HCT116 (cell line): Measurements from ENCODE around the gene HSPA1A. TPM values are rescaled to one million over a fixed set of nuclear protein-coding genes. Genes with fewer than 3 reads are reported as not detected.
"Not testable (repeated sequence)": the region's sequence is repeated elsewhere in the genome, so short reads cannot be mapped to it uniquely, and the experiment has no call there.

Source experiments
- ATAC-seq: fragments of 200-7000 bp; cut with Tn5 transposase; 2 replicates; pipeline ENCODE4 v1.9.1; 2020; ENCODE audit warnings: mild to moderate bottlenecking, moderate library complexity
- BruUV-seq: library from RNA; stranded (reverse); fragments of 400-500 nt; replicated peaks from 2 replicates; lab custom pipeline; 2021; lab: Mats Ljungman, UMichigan
- CTCF ChIA-PET: fragments of 300-600 bp; sonication (Branson Sonifier 250); formaldehyde crosslinking; loops from one replicate; lab custom pipeline; 2021; ENCODE audit warnings: antibody characterized with exemption; lab: Charles Lee
- POLR2A ChIA-PET: fragments of 300-600, 350-600 bp; sonication (Branson Sonifier 250); formaldehyde crosslinking; loops from one replicate; lab custom pipeline; 2021; ENCODE audit warnings: antibody characterized with exemption; lab: Charles Lee
- RAD21 ChIA-PET, 2 experiments: fragments of 300-600 bp; sonication (Branson Sonifier 250); formaldehyde crosslinking; loops; one replicate each; lab custom pipeline; 2023; ENCODE audit warnings: low total read pairs in 2 of 2; ENCODE audit not compliant: uncharacterized antibody in 2 of 2, unreplicated experiment in 2 of 2, low non-redundant PET in 1 of 2; lab: Charles Lee
- DNase-seq: peaks from one replicate; pipeline ENCODE4 v3.0.0-alpha.2; 2010; ENCODE audit warnings: low read depth, low spot score
- H2AFZ ChIP-seq: fragments of 200-600 bp; shearing (Covaris generic), sonication (generic); 2 replicates; pipeline ENCODE4 v1.6.1; 2017; ENCODE audit warnings: low read depth, mixed run types, mixed read lengths, antibody characterized with exemption, low read length; ENCODE audit not compliant: poor library complexity, severe bottlenecking
- H3K27ac ChIP-seq: 2 replicates; pipeline ENCODE4 v1.5.1; 2012; ENCODE audit warnings: low read depth, low read length
- H3K27me3 ChIP-seq: fragments of 200-600 bp; sonication (generic); 2 replicates; pipeline ENCODE4 v1.6.1; 2016; ENCODE audit warnings: mixed run types, low read length, mixed read lengths; ENCODE audit not compliant: insufficient read depth
- H3K36me3 ChIP-seq, 2 experiments: fragments of 200-500 bp in 1 of 2; fragments of 200-600 bp in 1 of 2; sonication (Bioruptor generic) in 1 of 2; sonication (generic) in 1 of 2; 2 replicates each; pipeline versions ENCODE4 v1.5.1 to v1.6.1; 2014 to 2016; ENCODE audit warnings: low read length in 2 of 2, inconsistent platforms in 1 of 2, mixed read lengths in 1 of 2, mixed run types in 1 of 2; ENCODE audit not compliant: insufficient read depth in 2 of 2, control insufficient read depth in 1 of 2
- H3K4me1 ChIP-seq, 2 experiments: fragments of 200-600 bp in 1 of 2; sonication (generic) in 1 of 2; 2 replicates each; pipeline versions ENCODE4 v1.5.1 to v1.6.1; 2012 to 2017; ENCODE audit warnings: low read length in 2 of 2, inconsistent platforms in 1 of 2, mild to moderate bottlenecking in 1 of 2, mixed read lengths in 1 of 2, mixed run types in 1 of 2, moderate library complexity in 1 of 2; ENCODE audit not compliant: insufficient read depth in 2 of 2, control insufficient read depth in 1 of 2
- H3K4me2 ChIP-seq: fragments of 200-600 bp; sonication (generic); 2 replicates; pipeline ENCODE4 v1.6.1; 2017; ENCODE audit warnings: mixed run types, low read length, mixed read lengths
- H3K4me3 ChIP-seq, 2 experiments: fragments of 200-600 bp in 1 of 2; sonication (generic) in 1 of 2; replicated peaks in 1 of 2; 2 replicates each; pipeline ENCODE4 v1.5.1; 2011 to 2016; ENCODE audit warnings: low read length in 2 of 2, control low read depth in 1 of 2, low read depth in 1 of 2, mild to moderate bottlenecking in 1 of 2, mixed read lengths in 1 of 2, mixed run types in 1 of 2
- H3K79me2 ChIP-seq: fragments of 200-600 bp; sonication (generic); 2 replicates; pipeline ENCODE4 v1.6.1; 2017; ENCODE audit warnings: mild to moderate bottlenecking, mixed run types, low read length, moderate library complexity, mixed read lengths; ENCODE audit not compliant: insufficient read depth
- H3K9ac ChIP-seq: fragments of 200-600 bp; sonication (generic); 2 replicates; pipeline ENCODE4 v1.6.1; 2016; ENCODE audit warnings: low read length, mixed read lengths
- H3K9me2 ChIP-seq: fragments of 200-600 bp; sonication (generic), shearing (Covaris generic); 2 replicates; pipeline ENCODE4 v1.6.1; 2017; ENCODE audit warnings: mixed run types, mild to moderate bottlenecking, moderate library complexity; ENCODE audit not compliant: insufficient read depth
- H3K9me3 ChIP-seq, 2 experiments: fragments of 200-500 bp in 1 of 2; fragments of 200-600 bp in 1 of 2; sonication (Bioruptor generic) in 1 of 2; sonication (generic) in 1 of 2; 2 replicates each; pipeline ENCODE4 v1.6.1; 2014 to 2017; ENCODE audit warnings: low read length in 2 of 2, mixed read lengths in 2 of 2, inconsistent platforms in 1 of 2, low read depth in 1 of 2, mild to moderate bottlenecking in 1 of 2, mixed run types in 1 of 2, moderate library complexity in 1 of 2; ENCODE audit not compliant: control insufficient read depth in 1 of 2, insufficient read depth in 1 of 2
- H4K20me1 ChIP-seq: fragments of 200-600 bp; sonication (generic), shearing (Covaris generic); 2 replicates; pipeline ENCODE4 v1.6.1; 2017; ENCODE audit warnings: mixed run types, mild to moderate bottlenecking, moderate library complexity; ENCODE audit not compliant: insufficient read depth
- FOSL1 ChIP-seq: IDR thresholded peaks from 2 replicates; pipeline ENCODE4 v1.6.1; 2012; ENCODE audit warnings: low read depth
- JUND ChIP-seq: IDR thresholded peaks from 2 replicates; pipeline ENCODE4 v1.6.1; 2012
- MAX ChIP-seq: IDR thresholded peaks from 2 replicates; pipeline ENCODE4 v1.6.1; 2012
- POLR2A ChIP-seq: IDR thresholded peaks from 2 replicates; pipeline ENCODE4 v1.7.0; 2011; ENCODE audit warnings: borderline replicate concordance; ENCODE audit not compliant: insufficient read depth, insufficient read length; ENCODE audit errors: extremely low read depth
- POLR2AphosphoS5 ChIP-seq: IDR thresholded peaks from 2 replicates; pipeline ENCODE4 v1.6.1; 2011; ENCODE audit warnings: mild to moderate bottlenecking, low read depth, low read length, moderate library complexity
- RAD21 ChIP-seq: IDR thresholded peaks from 2 replicates; pipeline ENCODE4 v1.6.1; 2012; ENCODE audit warnings: low read depth, mild to moderate bottlenecking
- SIN3A ChIP-seq: IDR thresholded peaks from 2 replicates; pipeline ENCODE4 v1.6.1; 2012; ENCODE audit warnings: low read depth
- SP1 ChIP-seq: IDR thresholded peaks from 2 replicates; pipeline ENCODE4 v1.6.1; 2012; ENCODE audit warnings: low read depth
- SRF ChIP-seq: IDR thresholded peaks from 2 replicates; pipeline ENCODE4 v1.6.1; 2012; ENCODE audit warnings: low read depth
- ZFX ChIP-seq: fragments of 450-650 bp; IDR thresholded peaks from 2 replicates; pipeline ENCODE4 v1.6.1; 2017
- intact Hi-C: fragments of 100-400 bp; cut with micrococcal nuclease; formaldehyde crosslinking; loops from 2 replicates; pipeline ENCODE4 v1.10.0; 2022
- total RNA-seq: library from RNA; stranded (reverse); gene quantifications from one replicate; pipeline ENCODE4 v1.2.1, GENCODE V29; 2021; ENCODE audit not compliant: unreplicated experiment

HSPA1A gene
- total RNA-seq, 1 experiment from 2014 or later, result 5.0 TPM

- DNase-seq, result peak; percentile 100
- intact Hi-C loops, result loop anchor here (1.0 to 2.0 kb wide), 2 partner anchors 28 to 85 kb away; partner anchors contain the start of gene VWA7
- Histone ChIP-seq H3K4me2 (peak within 1 kb of the TSS; percentile 95), H3K9me2 (no peaks in the 10 kb centered on the region), H3K27me3 (no peaks in the 10 kb centered on the region), H3K9ac (peak within 1 kb of the TSS; percentile 70), H2AFZ (no peak within 1 kb of the TSS), H3K36me3 (no peaks in the 10 kb centered on the region), H3K79me2 (no peaks in the 10 kb centered on the region), H3K4me1 (peaks cover 0 to 31% of the 10 kb centered on the region in 2 experiments; a peak in 3 of 4 replicates)
- ChIA-PET POLR2A (interaction anchor here (0.6 to 2.0 kb wide), 28 partner anchors 10 to 334 kb away, joined by 3 to 17 read pairs (median 4); partner anchors contain the start of genes ATP6V1G2, DXO, HSPA1B and LSM2), RAD21 (interaction anchor here in 1 of 2 experiments (0.9 kb wide), 1 partner anchor 90 kb away, joined by 4 read pairs; no protein-coding TSS in a partner anchor)
- TF ChIP-seq RAD21 (no peak), POLR2A (peak; percentile 83), MAX (peak; percentile 86), POLR2AphosphoS5 (peak; percentile 92), JUND (peak; percentile 22; the same call in 1 of the 2 replicates), FOSL1 (no peak; the same call in 1 of the 2 replicates), SIN3A (peak; percentile 83), SRF (no peak), ZFX (no peak), SP1 (peak; percentile 97)
- TF ChIP-seq, all 23 proteins: peak for 6
- BruUV-seq, result no TSS peak
- Histone ChIP-seq H4K20me1 (no peaks in the 10 kb centered on the region), H3K27ac (peak within 1 kb of the TSS; percentile 41), H3K9me3 (no peaks in the 10 kb centered on the region), H3K4me3 (peak within 1 kb of the TSS; percentile 78 to 79)
- CTCF ChIA-PET, result interaction anchor here (0.6 to 1.2 kb wide), 8 partner anchors 36 to 172 kb away, joined by 3 to 5 read pairs (median 3); partner anchors contain the start of gene LSM2
- peak; percentile 96 for ATAC-seq
Observed at GRCh38 chr6:31862344-31863235, 47.2 kb downstream of the HSPA1A start, which contains the start of gene NEU1. NEU1 (minus strand) TSS chr6:31862821; CDS start chr6:31862776, 45 bp downstream.

GRCh38 chr6:31864123-31864562 is 48.8 kb downstream of the HSPA1A start:
- H3K79me2 ChIP-seq, H4K20me1 ChIP-seq, DNase-seq, H3K9me2 ChIP-seq, RAD21 ChIA-PET, H3K27me3 ChIP-seq, H3K36me3 ChIP-seq, H2AFZ ChIP-seq, intact Hi-C loops, BruUV-seq, H3K9me3 ChIP-seq, ATAC-seq: not testable (repeated sequence)
- POLR2A ChIA-PET, result interaction anchor here (0.6 to 2.0 kb wide), 4 partner anchors 31 to 57 kb away, joined by 4 to 17 read pairs (median 6); partner anchors contain the start of genes HSPA1B and LSM2
- peak overlapping the region; percentile 70 for H3K9ac ChIP-seq
- H3K4me3 ChIP-seq, result peak overlapping the region; percentile 66 to 77
- H3K27ac ChIP-seq, result peak overlapping the region; percentile 41
- H3K4me1 ChIP-seq, result peaks cover 0 to 34% of the 10 kb centered on the region in 2 experiments; a peak in 3 of 4 replicates
- CTCF ChIA-PET, result interaction anchor here (0.7 to 1.2 kb wide), 2 partner anchors 88 to 271 kb away, joined by 3 to 4 read pairs; no protein-coding TSS in a partner anchor
- H3K4me2 ChIP-seq, result peak overlapping the region; percentile 95
